CD4-positive, alpha-beta T cell treated with Interleukin-15 for 1 hour (primary cell): ENCODE data around the gene MCCD1.

Experiments
- DNase-seq: peaks from one replicate; pipeline ENCODE4 v3.0.0-alpha.2; 2020

Gene MCCD1

GRCh38 chr6:31573239-31574105 lies 44.7 kb downstream of the MCCD1 start:
- DNase-seq = no peak

DNA sequence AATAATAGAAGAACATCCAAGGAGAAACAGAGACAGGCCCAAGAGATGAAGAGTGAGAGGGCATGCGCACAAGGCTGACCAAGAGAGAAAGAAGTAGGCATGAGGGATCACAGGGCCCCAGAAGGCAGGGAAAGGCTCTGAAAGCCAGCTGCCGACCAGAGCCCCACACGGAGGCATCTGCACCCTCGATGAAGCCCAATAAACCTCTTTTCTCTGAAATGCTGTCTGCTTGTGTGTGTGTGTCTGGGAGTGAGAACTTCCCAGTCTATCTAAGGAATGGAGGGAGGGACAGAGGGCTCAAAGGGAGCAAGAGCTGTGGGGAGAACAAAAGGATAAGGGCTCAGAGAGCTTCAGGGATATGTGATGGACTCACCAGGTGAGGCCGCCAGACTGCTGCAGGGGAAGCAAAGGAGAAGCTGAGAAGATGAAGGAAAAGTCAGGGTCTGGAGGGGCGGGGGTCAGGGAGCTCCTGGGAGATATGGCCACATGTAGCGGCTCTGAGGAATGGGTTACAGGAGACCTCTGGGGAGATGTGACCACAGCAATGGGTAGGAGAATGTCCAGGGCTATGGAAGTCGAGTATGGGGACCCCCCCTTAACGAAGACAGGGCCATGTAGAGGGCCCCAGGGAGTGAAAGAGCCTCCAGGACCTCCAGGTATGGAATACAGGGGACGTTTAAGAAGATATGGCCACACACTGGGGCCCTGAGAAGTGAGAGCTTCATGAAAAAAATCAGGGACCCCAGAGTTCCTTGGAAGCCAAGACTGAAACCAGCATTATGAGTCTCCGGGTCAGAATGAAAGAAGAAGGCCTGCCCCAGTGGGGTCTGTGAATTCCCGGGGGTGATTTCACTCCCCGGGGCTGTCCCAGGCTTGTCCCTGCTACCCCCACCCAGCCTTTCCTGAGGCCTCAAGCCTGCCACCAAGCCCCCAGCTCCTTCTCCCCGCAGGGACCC lies 45.6 kb downstream of the MCCD1 start:
- DNase-seq = no peak

- DNase-seq = peak; percentile 91
Observed at GRCh38 chr6:31575335-31575901, 46.7 kb downstream of the MCCD1 start, which contains the start of gene TNF. TNF (plus strand) TSS chr6:31575565; CDS start chr6:31575742, 177 bp downstream.

- no peak for DNase-seq
Observed at GRCh38 chr6:31575952-31576685, 47.4 kb downstream of the MCCD1 start.

GRCh38 chr6:31576897-31577578 lies 48.3 kb downstream of the MCCD1 start:
- DNase-seq = peak; percentile 58

- no peak for DNase-seq
Observed at GRCh38 chr6:31577579-31577966, 48.8 kb downstream of the MCCD1 start.

- DNase-seq = no peak
Observed at GRCh38 chr6:31578184-31579118, 49.7 kb downstream of the MCCD1 start.

- no peak for DNase-seq
Observed at GRCh38 chr6:31579119-31579505, 50.4 kb downstream of the MCCD1 start.
